ENCODE results near the gene DENND1C. TPM values are rescaled to one million over a fixed set of nuclear protein-coding genes. Genes with fewer than 3 reads are reported as not detected.

DENND1C gene
- total and polyA plus RNA-seq, 9 of the 15 experiments (the other 6 are each of a cell fraction or from before 2014, with no cell fraction given), result 0.03 to 1.2 (median 0.32) TPM; not detected in 1

GRCh38 chr19:6427131-6427530 is 54.5 kb downstream of the DENND1C start:
- DNase-seq (ENCODE audit: extremely low read depth in 1 of 4, low spot score in 3 of 4) (no peak), ATAC-seq (no peak), FAIRE-seq (no peak)
- H4K20me1 ChIP-seq (replicated peaks; ENCODE audit: control insufficient read depth, insufficient read depth, low read length), result peaks cover 19% of the 10 kb centered on the region
- 0 out of 4 replicates have a peak overlapping the region, but pooled peaks of 1 of the 2 experiments have one; percentile 62 for H3K9ac ChIP-seq (ENCODE audit: insufficient read depth in 1 of 2, low read depth in 2 of 2, low read length in 2 of 2)
- no peak overlapping the region for H3K27ac ChIP-seq (ENCODE audit: extremely low read depth, low read depth, low read length)
- H2AFZ ChIP-seq (ENCODE audit: low read depth, low read length), result no peak overlapping the region
- peaks cover 14% of the 10 kb centered on the region for H3K9me1 ChIP-seq (ENCODE audit: control insufficient read depth, insufficient read depth, low read length)
- H3K9me3 ChIP-seq (replicated peaks; ENCODE audit: control insufficient read depth, insufficient read depth, low read depth, low read length), result no peaks in the 10 kb centered on the region
- no peak overlapping the region for H3K4me2 ChIP-seq (ENCODE audit: insufficient read depth, low read length)
- intact Hi-C loops (cut with micrococcal nuclease), result loop anchor here (10.0 kb wide), 2 partner anchors 112 to 262 kb away; no protein-coding TSS in a partner anchor
- POLR2A ChIA-PET, result no interaction called here
- TF ChIP-seq SREBF1 (IDR thresholded peaks at IDR 0.05; ENCODE audit: borderline replicate concordance, low read depth, low read length) (no peak), SNRNP70 (optimal IDR thresholded peaks at IDR 0.05; ENCODE audit: low read depth, low read length) (no peak), RBM14 (IDR thresholded peaks at IDR 0.05; ENCODE audit: borderline replicate concordance, insufficient read depth, low read depth, low read length) (no peak), CHCHD3 (CRISPR knock-in tag; IDR thresholded peaks at IDR 0.05) (no peak), ZFPM2 (CRISPR knock-in tag; IDR thresholded peaks at IDR 0.05) (no peak), ZKSCAN1 (IDR thresholded peaks at IDR 0.05; ENCODE audit: low read depth, low read length) (no peak), ZNF592 (IDR thresholded peaks at IDR 0.05) (no peak), PYGO2 (tag; IDR thresholded peaks at IDR 0.05) (no peak), ZNF212 (CRISPR knock-in tag; IDR thresholded peaks at IDR 0.05) (no peak), SRSF1 (IDR thresholded peaks at IDR 0.05; ENCODE audit: low read depth, low read length) (no peak), ZNF263 (CRISPR knock-in tag; IDR thresholded peaks at IDR 0.05; ENCODE audit: borderline replicate concordance) (no peak)
- TF ChIP-seq, protein P1, sequence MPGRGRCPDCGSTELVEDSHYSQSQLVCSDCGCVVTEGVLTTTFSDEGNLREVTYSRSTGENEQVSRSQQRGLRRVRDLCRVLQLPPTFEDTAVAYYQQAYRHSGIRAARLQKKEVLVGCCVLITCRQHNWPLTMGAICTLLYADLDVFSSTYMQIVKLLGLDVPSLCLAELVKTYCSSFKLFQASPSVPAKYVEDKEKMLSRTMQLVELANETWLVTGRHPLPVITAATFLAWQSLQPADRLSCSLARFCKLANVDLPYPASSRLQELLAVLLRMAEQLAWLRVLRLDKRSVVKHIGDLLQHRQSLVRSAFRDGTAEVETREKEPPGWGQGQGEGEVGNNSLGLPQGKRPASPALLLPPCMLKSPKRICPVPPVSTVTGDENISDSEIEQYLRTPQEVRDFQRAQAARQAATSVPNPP (IDR thresholded peaks at IDR 0.05; ENCODE audit: borderline replicate concordance, insufficient read depth, insufficient read length), result no peak
- TF ChIP-seq, protein P2, sequence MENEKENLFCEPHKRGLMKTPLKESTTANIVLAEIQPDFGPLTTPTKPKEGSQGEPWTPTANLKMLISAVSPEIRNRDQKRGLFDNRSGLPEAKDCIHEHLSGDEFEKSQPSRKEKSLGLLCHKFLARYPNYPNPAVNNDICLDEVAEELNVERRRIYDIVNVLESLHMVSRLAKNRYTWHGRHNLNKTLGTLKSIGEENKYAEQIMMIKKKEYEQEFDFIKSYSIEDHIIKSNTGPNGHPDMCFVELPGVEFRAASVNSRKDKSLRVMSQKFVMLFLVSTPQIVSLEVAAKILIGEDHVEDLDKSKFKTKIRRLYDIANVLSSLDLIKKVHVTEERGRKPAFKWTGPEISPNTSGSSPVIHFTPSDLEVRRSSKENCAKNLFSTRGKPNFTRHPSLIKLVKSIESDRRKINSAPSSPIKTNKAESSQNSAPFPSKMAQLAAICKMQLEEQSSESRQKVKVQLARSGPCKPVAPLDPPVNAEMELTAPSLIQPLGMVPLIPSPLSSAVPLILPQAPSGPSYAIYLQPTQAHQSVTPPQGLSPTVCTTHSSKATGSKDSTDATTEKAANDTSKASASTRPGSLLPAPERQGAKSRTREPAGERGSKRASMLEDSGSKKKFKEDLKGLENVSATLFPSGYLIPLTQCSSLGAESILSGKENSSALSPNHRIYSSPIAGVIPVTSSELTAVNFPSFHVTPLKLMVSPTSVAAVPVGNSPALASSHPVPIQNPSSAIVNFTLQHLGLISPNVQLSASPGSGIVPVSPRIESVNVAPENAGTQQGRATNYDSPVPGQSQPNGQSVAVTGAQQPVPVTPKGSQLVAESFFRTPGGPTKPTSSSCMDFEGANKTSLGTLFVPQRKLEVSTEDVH (IDR thresholded peaks at IDR 0.05; ENCODE audit: low read depth, partially characterized antibody), result no peak
- H3K4me3 ChIP-seq, result no peak overlapping the region
- H3K27me3 ChIP-seq (ENCODE audit: control insufficient read depth in 2 of 2, insufficient read depth in 2 of 2, low read length in 2 of 2), result no peaks in the 10 kb centered on the region
- H3K79me2 ChIP-seq (ENCODE audit: control insufficient read depth, insufficient read depth, low read length), result peaks cover 39% of the 10 kb centered on the region
- WGBS (ENCODE audit: insufficient coverage, low coverage, missing lambda C conversion rate), result 95% methylated on average over 15 of the region's 18 CpGs
- H3K4me1 ChIP-seq (replicated peaks in 1 of 2; ENCODE audit: control insufficient read depth in 2 of 2, insufficient read depth in 2 of 2, low read length in 2 of 2), result peaks cover 17 to 38% of the 10 kb centered on the region in 2 experiments
- peaks cover 12% of the 10 kb centered on the region for H3K36me3 ChIP-seq (ENCODE audit: control insufficient read depth, insufficient read depth, low read length)
- BruUV-seq (replicated peaks), result no TSS peak
- in situ Hi-C loops (cut with MboI), result no loop called here
- CTCF ChIA-PET (ENCODE audit: low intra/inter-chr PET ratio), result no interaction called here

All from K562 (cell line).